Ovary (tissue), 3 donors: ENCODE measurements around the gene DIAPH1.

ENCODE experiments used
- EP300 ChIP-seq: sonication (generic); formaldehyde crosslinking; IDR thresholded peaks from one replicate; pipeline ENCODE4 v1.6.1; 2017; ENCODE audit warnings: antibody characterized with exemption
- POLR2A ChIP-seq: fragments of 450-650 bp; IDR thresholded peaks from one replicate; pipeline ENCODE4 v1.6.1; 2017; ENCODE audit warnings: antibody characterized with exemption, mild to moderate bottlenecking, moderate library complexity
- TF ChIP-seq, protein P1 (sequence below), 3 donors: fragments of 450-650 bp in 2 of 3; fragments of 200-600 bp in 1 of 3; IDR thresholded peaks; one replicate each; pipeline versions ENCODE4 v1.5.1 to v1.8.0; 2016 to 2022; ENCODE audit warnings: antibody characterized with exemption in 3 of 3, mild to moderate bottlenecking in 1 of 3
- donor health status: DM: no; HTN: no; CAD: no.

DNA sequence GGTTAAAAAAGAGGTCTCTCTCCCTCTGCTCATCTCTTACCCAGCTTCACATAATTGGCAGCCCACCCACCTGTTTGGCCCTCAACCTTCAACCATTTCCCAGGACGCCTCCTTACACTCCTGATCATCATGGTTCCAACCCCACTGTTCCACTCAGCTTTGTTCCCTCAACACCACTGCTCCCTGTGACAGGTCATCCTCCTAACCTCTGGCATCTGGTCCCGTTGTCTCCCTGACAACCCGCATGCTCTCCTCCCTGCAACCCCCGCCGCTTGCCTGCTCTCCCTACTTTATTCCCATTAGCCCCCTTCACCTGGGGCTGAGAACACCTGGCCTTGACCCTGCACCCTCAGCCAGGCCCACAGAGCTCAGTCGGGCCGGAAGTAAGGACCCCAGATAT is 117.0 kb downstream of the DIAPH1 start:
- TF ChIP-seq, protein P1, sequence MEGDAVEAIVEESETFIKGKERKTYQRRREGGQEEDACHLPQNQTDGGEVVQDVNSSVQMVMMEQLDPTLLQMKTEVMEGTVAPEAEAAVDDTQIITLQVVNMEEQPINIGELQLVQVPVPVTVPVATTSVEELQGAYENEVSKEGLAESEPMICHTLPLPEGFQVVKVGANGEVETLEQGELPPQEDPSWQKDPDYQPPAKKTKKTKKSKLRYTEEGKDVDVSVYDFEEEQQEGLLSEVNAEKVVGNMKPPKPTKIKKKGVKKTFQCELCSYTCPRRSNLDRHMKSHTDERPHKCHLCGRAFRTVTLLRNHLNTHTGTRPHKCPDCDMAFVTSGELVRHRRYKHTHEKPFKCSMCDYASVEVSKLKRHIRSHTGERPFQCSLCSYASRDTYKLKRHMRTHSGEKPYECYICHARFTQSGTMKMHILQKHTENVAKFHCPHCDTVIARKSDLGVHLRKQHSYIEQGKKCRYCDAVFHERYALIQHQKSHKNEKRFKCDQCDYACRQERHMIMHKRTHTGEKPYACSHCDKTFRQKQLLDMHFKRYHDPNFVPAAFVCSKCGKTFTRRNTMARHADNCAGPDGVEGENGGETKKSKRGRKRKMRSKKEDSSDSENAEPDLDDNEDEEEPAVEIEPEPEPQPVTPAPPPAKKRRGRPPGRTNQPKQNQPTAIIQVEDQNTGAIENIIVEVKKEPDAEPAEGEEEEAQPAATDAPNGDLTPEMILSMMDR (IDR thresholded peaks at IDR 0.05): no peak
- TF ChIP-seq POLR2A (no peak), EP300 (no peak)
